NCI-H2107 treated with DMSO at 0.1 percent for 48 hours (cell line): ENCODE measurements around the gene AGFG2.
A peak's percentile ranks its signal among the peaks of the same experiment; 100 is the strongest.
"Not testable (repeated sequence)": the region's sequence is repeated elsewhere in the genome, so short reads cannot be mapped to it uniquely, and the experiment has no call there.

Experiments used
- DNase-seq: peaks from one replicate; lab custom pipeline; 2025; ENCODE audit not compliant: unreplicated experiment; lab: John Stamatoyannopoulos, UW

The AGFG2 gene

GRCh38 chr7:100546926-100547800 is 8.2 kb downstream of the AGFG2 start:
- peak; percentile 60 for DNase-seq

DNA sequence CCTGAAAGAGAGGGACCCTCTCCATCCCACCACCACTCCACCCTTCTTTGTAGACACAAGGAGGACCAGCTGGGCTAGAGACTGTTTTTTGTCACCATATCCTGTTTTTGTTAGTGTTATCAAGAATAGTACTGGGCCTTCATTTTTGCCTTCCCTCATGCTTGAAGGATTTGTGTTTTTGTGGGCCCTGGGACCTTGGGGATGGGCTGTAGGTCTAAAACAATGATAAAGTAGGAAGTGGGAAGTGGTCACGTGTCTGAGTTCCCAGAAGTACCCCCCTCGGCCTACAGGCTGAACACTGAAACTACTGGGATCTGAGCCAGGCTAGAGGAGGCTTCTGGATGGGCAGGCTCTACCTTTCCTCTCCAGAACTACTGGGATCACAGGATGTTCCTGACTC is 8.9 kb downstream of the AGFG2 start:
- no peak for DNase-seq

DNA sequence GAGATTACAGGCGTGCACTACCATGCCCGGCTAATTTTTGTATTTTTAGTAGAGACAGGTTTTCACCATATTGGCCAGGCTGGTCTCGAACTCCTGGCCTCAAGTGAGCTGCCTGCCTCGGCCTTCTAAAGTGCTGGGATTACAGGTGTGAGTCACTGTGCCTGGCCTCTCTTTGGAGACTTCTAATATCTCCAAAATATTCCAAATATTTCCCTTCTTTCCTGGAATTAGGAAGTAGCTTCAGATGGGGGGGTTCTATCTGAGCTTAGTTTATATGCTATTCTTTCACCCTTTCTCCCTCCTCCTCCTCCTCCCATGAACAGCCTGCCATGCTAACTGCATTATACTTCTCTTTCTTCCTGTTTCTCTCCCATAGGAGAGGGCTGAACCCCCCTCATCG is 9.4 kb downstream of the AGFG2 start:
- DNase-seq: not testable (repeated sequence)

GRCh38 chr7:100552532-100552931 is 13.5 kb downstream of the AGFG2 start:
- DNase-seq: no peak

DNA sequence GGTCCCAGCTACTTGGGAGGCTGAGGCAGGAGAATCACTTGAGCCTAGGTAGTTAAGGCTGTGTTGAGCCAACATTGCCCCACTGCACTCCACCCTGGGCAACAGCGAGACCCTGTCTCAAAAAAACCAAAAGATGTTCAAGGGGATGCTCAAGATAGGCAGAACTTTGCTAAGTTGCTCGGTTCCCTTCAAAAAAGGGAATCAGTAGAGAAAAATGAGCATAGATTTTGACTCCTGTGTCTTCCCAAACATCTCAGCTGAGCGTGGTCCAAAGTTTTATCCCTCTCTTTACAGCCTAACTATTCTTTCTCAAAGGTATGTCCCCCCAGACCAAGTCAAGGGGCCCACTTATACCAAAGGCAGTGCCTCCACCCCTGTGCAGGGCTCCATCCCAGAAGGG is 14.0 kb downstream of the AGFG2 start:
- no peak for DNase-seq

DNA sequence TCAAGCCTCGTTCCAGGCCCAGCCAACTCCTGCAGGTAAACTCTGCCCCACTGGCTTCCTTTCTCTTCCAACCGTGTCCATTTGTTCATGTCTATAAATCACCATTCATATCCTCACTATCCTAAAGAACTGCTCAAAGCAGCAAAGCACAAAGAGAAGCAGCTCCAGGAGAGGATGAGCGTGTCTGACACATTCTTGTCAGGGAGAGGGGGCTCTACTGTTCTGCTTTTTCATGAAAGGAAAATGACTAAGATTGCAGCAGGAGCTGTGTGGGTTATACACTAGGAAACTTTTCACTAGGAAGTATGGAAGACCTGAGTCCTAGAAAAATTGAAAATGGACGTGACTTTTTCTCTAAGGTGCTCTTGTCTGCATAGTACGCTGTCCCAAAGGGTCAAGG is 16.7 kb downstream of the AGFG2 start:
- DNase-seq: no peak

- DNase-seq: no peak
These were observed 17.5 kb downstream of the AGFG2 start for GRCh38 chr7:100556541-100556940.

DNA sequence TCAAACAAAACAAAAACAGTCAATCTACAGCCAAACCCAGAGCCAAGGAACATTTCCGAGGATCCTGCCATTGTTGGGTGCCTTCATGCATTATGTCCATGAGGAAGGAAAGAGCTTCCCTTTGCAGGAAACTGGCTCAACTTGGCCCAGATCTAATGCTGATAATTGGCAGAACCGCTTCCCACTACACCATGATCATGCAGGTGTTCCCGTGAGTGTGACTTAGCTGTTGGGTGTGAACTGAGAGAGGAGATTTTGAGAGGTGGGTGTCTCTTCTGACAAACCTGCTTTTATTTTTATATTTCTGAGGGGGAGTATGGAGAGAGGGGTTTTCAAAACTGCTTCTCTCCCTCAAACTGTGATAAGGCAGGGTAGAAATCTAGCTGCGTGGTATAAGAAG is 20.1 kb downstream of the AGFG2 start:
- DNase-seq: no peak

- no peak for DNase-seq
These were observed 22.6 kb downstream of the AGFG2 start for GRCh38 chr7:100561491-100562194.

- DNase-seq: no peak
These were observed 23.4 kb downstream of the AGFG2 start for GRCh38 chr7:100562195-100563099.

GRCh38 chr7:100563100-100563564 is 24.1 kb downstream of the AGFG2 start:
- no peak for DNase-seq

DNA sequence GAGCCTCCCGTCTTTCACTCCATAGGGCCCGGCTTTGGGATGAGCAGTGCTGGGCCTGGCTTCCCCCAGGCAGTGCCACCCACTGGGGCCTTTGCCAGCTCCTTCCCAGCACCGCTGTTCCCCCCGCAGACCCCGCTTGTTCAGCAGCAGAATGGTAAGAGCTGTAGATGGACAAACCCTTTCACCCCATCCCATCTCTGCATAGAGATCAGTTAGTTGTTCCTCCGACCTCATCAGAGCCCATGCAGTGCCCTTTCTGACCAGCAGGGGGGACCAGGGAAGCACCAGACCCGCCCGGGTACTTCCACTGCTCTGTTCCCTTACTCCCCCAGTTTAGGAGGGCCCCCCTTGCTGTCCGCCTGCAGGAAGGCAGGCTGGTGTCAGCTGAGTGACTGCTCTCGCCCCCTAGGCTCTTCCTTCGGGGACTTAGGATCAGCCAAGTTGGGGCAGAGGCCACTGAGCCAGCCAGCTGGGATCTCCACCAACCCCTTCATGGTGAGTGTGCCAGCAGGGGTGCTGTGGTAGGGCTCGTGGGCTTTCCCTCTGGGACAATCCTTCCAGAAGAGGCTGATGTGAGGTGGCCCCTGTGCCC is 24.9 kb downstream of the AGFG2 start:
- DNase-seq: peak; percentile 18

GRCh38 chr7:100564405-100564804 is 25.4 kb downstream of the AGFG2 start:
- not testable (repeated sequence) for DNase-seq

GRCh38 chr7:100565133-100565571 is 26.1 kb downstream of the AGFG2 start:
- no peak for DNase-seq

- DNase-seq: no peak
These were observed 27.1 kb downstream of the AGFG2 start for GRCh38 chr7:100566018-100566531.

- no peak for DNase-seq
These were observed 28.2 kb downstream of the AGFG2 start for GRCh38 chr7:100567031-100567730.

DNA sequence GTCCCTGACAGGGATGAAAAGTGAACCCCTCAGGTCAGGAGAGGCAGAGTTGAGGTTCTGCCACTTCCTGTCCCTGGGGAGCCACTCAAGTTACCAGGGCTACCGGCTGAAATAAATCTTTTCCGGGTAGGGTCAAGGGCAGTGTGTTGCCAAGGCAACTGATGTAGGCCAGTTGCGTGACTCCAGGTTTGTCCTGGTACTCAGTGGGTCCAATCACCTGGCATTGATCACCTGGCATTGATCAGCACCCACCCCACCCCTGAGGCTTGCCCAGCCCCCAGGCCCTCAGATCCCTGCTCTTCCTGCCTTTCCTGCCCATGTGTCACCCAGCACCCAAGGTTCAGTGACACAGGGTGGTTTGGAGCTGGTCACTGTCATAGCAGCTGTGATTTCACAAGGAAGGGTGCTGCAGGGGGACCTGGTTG is 28.8 kb downstream of the AGFG2 start:
- no peak for DNase-seq

GRCh38 chr7:100568176-100568895 is 29.3 kb downstream of the AGFG2 start:
- DNase-seq: no peak
